ENCODE measurements around the gene BCS1L. TPM values are rescaled to one million over a fixed set of nuclear protein-coding genes. Genes with fewer than 3 reads are reported as not detected.

The BCS1L gene
- total RNA-seq, 2 donors from 2014 or later: 33.3 to 35.3 TPM

DNA sequence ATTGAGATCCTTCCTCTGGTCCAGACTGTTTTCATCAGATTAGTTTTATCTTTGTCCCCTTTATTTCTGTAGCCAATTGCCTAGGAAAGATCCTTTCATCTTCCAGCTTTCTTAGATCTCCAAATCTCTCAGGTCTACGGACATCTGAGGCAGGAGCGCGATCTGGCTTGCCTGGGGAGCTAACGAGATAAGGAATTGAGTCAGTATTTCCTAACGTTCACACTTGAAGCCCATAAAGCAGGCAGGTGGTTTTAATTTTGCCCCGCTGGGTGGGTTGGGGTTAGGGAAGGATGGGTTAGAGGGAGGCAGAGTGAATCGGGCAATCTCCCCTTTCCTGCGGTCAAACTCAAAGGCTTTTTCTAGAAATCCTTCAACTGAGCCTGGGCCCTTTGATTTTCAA is 50.4 kb downstream of the BCS1L start:
- ATAC-seq: no peak
- no peak for DNase-seq
- intact Hi-C loops (cut with DNase I): loop anchor here in 1 of 2 donors (5.0 kb wide), 1 partner anchor 137 kb away; no protein-coding TSS in a partner anchor

DNA sequence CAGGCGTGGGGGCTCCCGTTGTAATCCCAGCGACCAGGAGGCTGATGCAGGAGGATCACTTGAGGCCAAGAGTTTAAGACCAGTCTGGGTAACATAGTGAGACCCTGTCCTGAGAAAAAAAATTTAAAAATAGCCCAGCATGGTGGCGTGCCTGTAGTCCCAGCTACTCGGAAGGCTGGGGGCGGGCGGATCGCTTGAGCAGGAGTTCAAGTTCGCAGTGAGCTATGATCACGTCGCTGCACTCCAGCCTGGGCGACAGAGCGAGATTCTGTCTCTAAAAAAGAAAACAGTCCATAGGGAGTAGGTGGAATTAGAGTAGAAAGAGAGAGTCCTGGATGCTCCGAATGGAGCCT is 50.8 kb downstream of the BCS1L start:
- ATAC-seq (peak in 1 of 2 donors; percentile 4), DNase-seq (no peak)
- intact Hi-C loops (cut with DNase I): loop anchor here in 1 of 2 donors (5.0 kb wide), 1 partner anchor 137 kb away; no protein-coding TSS in a partner anchor

GRCh38 chr2:218710687-218711549 is 51.4 kb downstream of the BCS1L start, which contains the start of gene TTLL4:
TTLL4 (plus strand) TSS chr2:218710835; CDS start chr2:218737677, 26,842 bp downstream.
- peak; percentile 98 to 99 for ATAC-seq
- intact Hi-C loops (cut with DNase I): loop anchor here in 1 of 2 donors (5.0 kb wide), 1 partner anchor 136 kb away; no protein-coding TSS in a partner anchor

GRCh38 chr2:218711550-218711929 is 52.1 kb downstream of the BCS1L start:
- intact Hi-C loops (cut with DNase I): loop anchor here in 1 of 2 donors (5.0 kb wide), 1 partner anchor 136 kb away; no protein-coding TSS in a partner anchor
- DNase-seq (no peak), ATAC-seq (no peak)

More at GRCh38 chr2:218710687-218711549, 51.4 kb downstream of the BCS1L start, which contains the start of gene TTLL4:
- DNase-seq: peak; percentile 99

Other genes starting within 250 kb of the BCS1L start
- not detected for gene VIL1, start 240.6 kb upstream of the BCS1L start, total RNA-seq
- 1 to 10 TPM; 5.6 to 9.4 TPM for gene USP37, start 91.3 kb upstream of the BCS1L start, total RNA-seq
- gene CNOT9, start 90.8 kb upstream of the BCS1L start, total RNA-seq: 10 to 100 TPM; 16.3 to 23.8 TPM
- 1 to 10 TPM in 1 of 2 donors, under 1 TPM in 1; 0.73 to 3.0 TPM for gene PLCD4, start 51.8 kb upstream of the BCS1L start, total RNA-seq
- gene ZNF142, start 60 bp upstream of the BCS1L start, total RNA-seq: 10 to 100 TPM; 12.6 to 17.8 TPM
- 10 to 100 TPM; 13.6 to 15.0 TPM for gene RNF25, start 12.3 kb downstream of the BCS1L start, total RNA-seq
- gene STK36, start 12.4 kb downstream of the BCS1L start, total RNA-seq: 10 to 100 TPM in 1 of 2 donors, 1 to 10 TPM in 1; 5.6 to 10.0 TPM
- 10 to 100 TPM in 1 of 2 donors, 1 to 10 TPM in 1; 8.0 to 12.3 TPM for gene TTLL4, start 51.2 kb downstream of the BCS1L start, total RNA-seq
- 10 to 100 TPM; 13.8 to 17.4 TPM for gene CYP27A1, start 122.5 kb downstream of the BCS1L start, total RNA-seq
- gene PRKAG3, start 172.1 kb downstream of the BCS1L start, total RNA-seq: under 1 TPM; 0.10 to 0.18 TPM
- gene WNT6, start 200.1 kb downstream of the BCS1L start, total RNA-seq: 1 to 10 TPM; 1.8 TPM
- gene WNT10A, start 221.2 kb downstream of the BCS1L start, total RNA-seq: under 1 TPM in 1 of 2 donors, not detected in 1; 0.52 TPM